Inflammatory macrophage (primary cell): Measurements from ENCODE around the gene KLHL41.
"Not testable (repeated sequence)": the region's sequence is repeated elsewhere in the genome, so short reads cannot be mapped to it uniquely, and the experiment has no call there.

ENCODE experiments used
- DNase-seq, 2 donors: peaks; one replicate each; pipeline ENCODE4 v3.0.0-alpha.2; 2020 to 2022

The KLHL41 gene

GRCh38 chr2:169573160-169573973 is 63.9 kb downstream of the KLHL41 start, which contains the start of gene FASTKD1:
Gene FASTKD1 (minus strand): TSS chr2:169573865. CDS start chr2:169572029, 1,836 bp downstream.
- peak; percentile 93 to 96 for DNase-seq

GRCh38 chr2:169573974-169574299 is 64.4 kb downstream of the KLHL41 start:
- no peak for DNase-seq

GRCh38 chr2:169574539-169574938 is 65.0 kb downstream of the KLHL41 start:
- not testable (repeated sequence) for DNase-seq

- not testable (repeated sequence) for DNase-seq
Observed at GRCh38 chr2:169575264-169575663, 65.8 kb downstream of the KLHL41 start.
